Measurements from ENCODE around the gene PDLIM5.

Gene PDLIM5

GRCh38 chr4:94414907-94415306 is 36.8 kb upstream of the PDLIM5 start:
- Mint-ChIP-seq H3K4me1 (no peaks in the 10 kb centered on the region), H3K36me3 (no peaks in the 10 kb centered on the region), H3K4me3 (no peak overlapping the region), H3K27ac (no peak overlapping the region), H3K9me3 (no peaks in the 10 kb centered on the region)
- no peak for DNase-seq (ENCODE audit: low spot score in 2 of 2)
- no peak for ATAC-seq

- ATAC-seq = no peak
- H3K27ac Mint-ChIP-seq = no peak overlapping the region
- no peak overlapping the region for H3K4me3 Mint-ChIP-seq
- DNase-seq (ENCODE audit: low spot score in 2 of 2) = no peak
- no peaks in the 10 kb centered on the region for H3K4me1 Mint-ChIP-seq
- H3K9me3 Mint-ChIP-seq = no peaks in the 10 kb centered on the region
- no peaks in the 10 kb centered on the region for H3K36me3 Mint-ChIP-seq
These were observed 36.3 kb upstream of the PDLIM5 start for GRCh38 chr4:94415448-94415847.

GRCh38 chr4:94416335-94416734 is 35.4 kb upstream of the PDLIM5 start:
- Mint-ChIP-seq H3K4me3 (no peak overlapping the region), H3K27ac (no peak overlapping the region), H3K4me1 (no peaks in the 10 kb centered on the region), H3K9me3 (no peaks in the 10 kb centered on the region), H3K36me3 (no peaks in the 10 kb centered on the region)
- ATAC-seq = no peak
- DNase-seq (ENCODE audit: low spot score in 2 of 2) = no peak

- H3K27ac Mint-ChIP-seq = no peak overlapping the region
- no peak for DNase-seq (ENCODE audit: low spot score in 2 of 2)
- no peaks in the 10 kb centered on the region for H3K9me3 Mint-ChIP-seq
- no peaks in the 10 kb centered on the region for H3K4me1 Mint-ChIP-seq
- no peak overlapping the region for H3K4me3 Mint-ChIP-seq
- no peaks in the 10 kb centered on the region for H3K36me3 Mint-ChIP-seq
- no peak for ATAC-seq
These were observed 34.8 kb upstream of the PDLIM5 start for GRCh38 chr4:94416981-94417380.

GRCh38 chr4:94419549-94419948 is 32.2 kb upstream of the PDLIM5 start:
- H3K4me3 Mint-ChIP-seq = no peak overlapping the region
- ATAC-seq (no peak), DNase-seq (ENCODE audit: low spot score in 2 of 2) (no peak)
- no peak overlapping the region for H3K27ac Mint-ChIP-seq
- H3K36me3 Mint-ChIP-seq = no peaks in the 10 kb centered on the region
- peaks cover 4% of the 10 kb centered on the region for H3K9me3 Mint-ChIP-seq
- no peaks in the 10 kb centered on the region for H3K4me1 Mint-ChIP-seq

GRCh38 chr4:94419956-94420355 is 31.8 kb upstream of the PDLIM5 start:
- no peak for ATAC-seq
- peaks cover 4% of the 10 kb centered on the region for H3K9me3 Mint-ChIP-seq
- no peak for DNase-seq (ENCODE audit: low spot score in 2 of 2)
- H3K4me3 Mint-ChIP-seq = no peak overlapping the region
- no peak overlapping the region for H3K27ac Mint-ChIP-seq
- no peaks in the 10 kb centered on the region for H3K4me1 Mint-ChIP-seq
- H3K36me3 Mint-ChIP-seq = no peaks in the 10 kb centered on the region

GRCh38 chr4:94420356-94420755 is 31.4 kb upstream of the PDLIM5 start:
- Mint-ChIP-seq H3K27ac (no peak overlapping the region), H3K4me1 (no peaks in the 10 kb centered on the region), H3K36me3 (no peaks in the 10 kb centered on the region), H3K4me3 (no peak overlapping the region), H3K9me3 (peaks cover 5% of the 10 kb centered on the region)
- ATAC-seq (no peak), DNase-seq (ENCODE audit: low spot score in 2 of 2) (no peak)

- no peak overlapping the region for H3K4me3 Mint-ChIP-seq
- H3K4me1 Mint-ChIP-seq = no peaks in the 10 kb centered on the region
- peaks cover 7% of the 10 kb centered on the region for H3K9me3 Mint-ChIP-seq
- ATAC-seq (no peak), DNase-seq (ENCODE audit: low spot score in 2 of 2) (no peak)
- H3K27ac Mint-ChIP-seq = no peak overlapping the region
- H3K36me3 Mint-ChIP-seq = no peaks in the 10 kb centered on the region
These were observed 25.0 kb upstream of the PDLIM5 start for GRCh38 chr4:94426783-94427182.

GRCh38 chr4:94428884-94429283 is 22.9 kb upstream of the PDLIM5 start:
- H3K9me3 Mint-ChIP-seq = peaks cover 3% of the 10 kb centered on the region
- no peaks in the 10 kb centered on the region for H3K36me3 Mint-ChIP-seq
- no peak overlapping the region for H3K27ac Mint-ChIP-seq
- no peak overlapping the region for H3K4me3 Mint-ChIP-seq
- H3K4me1 Mint-ChIP-seq = no peaks in the 10 kb centered on the region
- DNase-seq (ENCODE audit: low spot score in 2 of 2) (no peak), ATAC-seq (no peak)

GRCh38 chr4:94430406-94430805 is 21.3 kb upstream of the PDLIM5 start:
- peaks cover 2% of the 10 kb centered on the region for H3K9me3 Mint-ChIP-seq
- ATAC-seq = no peak

GRCh38 chr4:94431388-94431787 is 20.4 kb upstream of the PDLIM5 start:
- DNase-seq (ENCODE audit: low spot score in 2 of 2) (no peak), ATAC-seq (no peak)
- H3K4me3 Mint-ChIP-seq = no peak overlapping the region
- H3K9me3 Mint-ChIP-seq = no peaks in the 10 kb centered on the region
- H3K36me3 Mint-ChIP-seq = no peaks in the 10 kb centered on the region
- H3K4me1 Mint-ChIP-seq = no peaks in the 10 kb centered on the region
- H3K27ac Mint-ChIP-seq = no peak overlapping the region

More at GRCh38 chr4:94430406-94430805, 21.3 kb upstream of the PDLIM5 start:
- Mint-ChIP-seq H3K27ac (no peak overlapping the region), H3K36me3 (no peaks in the 10 kb centered on the region), H3K4me1 (no peaks in the 10 kb centered on the region), H3K4me3 (no peak overlapping the region)
- no peak for DNase-seq (ENCODE audit: low spot score in 2 of 2)

GRCh38 chr4:94434505-94434904 is 17.2 kb upstream of the PDLIM5 start:
- Mint-ChIP-seq H3K36me3 (no peaks in the 10 kb centered on the region), H3K27ac (no peak overlapping the region), H3K9me3 (no peaks in the 10 kb centered on the region), H3K4me3 (no peak overlapping the region), H3K4me1 (no peaks in the 10 kb centered on the region)
- no peak for ATAC-seq
- DNase-seq (ENCODE audit: low spot score in 2 of 2) = no peak

- no peak overlapping the region for H3K4me3 Mint-ChIP-seq
- no peaks in the 10 kb centered on the region for H3K9me3 Mint-ChIP-seq
- H3K4me1 Mint-ChIP-seq = no peaks in the 10 kb centered on the region
- DNase-seq (ENCODE audit: low spot score in 2 of 2) (no peak), ATAC-seq (no peak)
- no peak overlapping the region for H3K27ac Mint-ChIP-seq
- H3K36me3 Mint-ChIP-seq = no peaks in the 10 kb centered on the region
These were observed 15.9 kb upstream of the PDLIM5 start for GRCh38 chr4:94435874-94436273.

- Mint-ChIP-seq H3K36me3 (no peaks in the 10 kb centered on the region), H3K4me1 (no peaks in the 10 kb centered on the region), H3K27ac (no peak overlapping the region), H3K4me3 (no peak overlapping the region), H3K9me3 (no peaks in the 10 kb centered on the region)
- ATAC-seq = no peak
- DNase-seq (ENCODE audit: low spot score in 2 of 2) = no peak
These were observed 15.2 kb upstream of the PDLIM5 start for GRCh38 chr4:94436512-94436911.

GRCh38 chr4:94439606-94440005 is 12.1 kb upstream of the PDLIM5 start:
- no peaks in the 10 kb centered on the region for H3K36me3 Mint-ChIP-seq
- no peaks in the 10 kb centered on the region for H3K9me3 Mint-ChIP-seq
- H3K4me1 Mint-ChIP-seq = no peaks in the 10 kb centered on the region
- no peak for DNase-seq (ENCODE audit: low spot score in 2 of 2)
- ATAC-seq = no peak
- H3K27ac Mint-ChIP-seq = no peak overlapping the region
- no peak overlapping the region for H3K4me3 Mint-ChIP-seq

GRCh38 chr4:94441838-94442237 is 9.9 kb upstream of the PDLIM5 start:
- no peak overlapping the region for H3K4me3 Mint-ChIP-seq

GRCh38 chr4:94442251-94442650 is 9.5 kb upstream of the PDLIM5 start:
- Mint-ChIP-seq H3K4me3 (no peak overlapping the region), H3K9me3 (no peaks in the 10 kb centered on the region), H3K36me3 (no peaks in the 10 kb centered on the region), H3K4me1 (no peaks in the 10 kb centered on the region), H3K27ac (no peak overlapping the region)
- no peak for DNase-seq (ENCODE audit: low spot score in 2 of 2)
- no peak for ATAC-seq

More at GRCh38 chr4:94441838-94442237, 9.9 kb upstream of the PDLIM5 start:
- ATAC-seq (no peak), DNase-seq (ENCODE audit: low spot score in 2 of 2) (no peak)
- Mint-ChIP-seq H3K36me3 (no peaks in the 10 kb centered on the region), H3K27ac (no peak overlapping the region), H3K9me3 (no peaks in the 10 kb centered on the region), H3K4me1 (no peaks in the 10 kb centered on the region)
